ENCODE measurements around the gene WDR18. TPM values are rescaled to one million over a fixed set of nuclear protein-coding genes. Genes with fewer than 3 reads are reported as not detected.

The WDR18 gene
- total and polyA plus RNA-seq, 12 donors, result 5.4 to 140 (median 53.8) TPM

- no peak for DNase-seq
- intact Hi-C loops (cut with DNase I), result no loop called here
- no peak for TF ChIP-seq POLR2A (IDR thresholded peaks at IDR 0.05)
- TF ChIP-seq, protein P1, sequence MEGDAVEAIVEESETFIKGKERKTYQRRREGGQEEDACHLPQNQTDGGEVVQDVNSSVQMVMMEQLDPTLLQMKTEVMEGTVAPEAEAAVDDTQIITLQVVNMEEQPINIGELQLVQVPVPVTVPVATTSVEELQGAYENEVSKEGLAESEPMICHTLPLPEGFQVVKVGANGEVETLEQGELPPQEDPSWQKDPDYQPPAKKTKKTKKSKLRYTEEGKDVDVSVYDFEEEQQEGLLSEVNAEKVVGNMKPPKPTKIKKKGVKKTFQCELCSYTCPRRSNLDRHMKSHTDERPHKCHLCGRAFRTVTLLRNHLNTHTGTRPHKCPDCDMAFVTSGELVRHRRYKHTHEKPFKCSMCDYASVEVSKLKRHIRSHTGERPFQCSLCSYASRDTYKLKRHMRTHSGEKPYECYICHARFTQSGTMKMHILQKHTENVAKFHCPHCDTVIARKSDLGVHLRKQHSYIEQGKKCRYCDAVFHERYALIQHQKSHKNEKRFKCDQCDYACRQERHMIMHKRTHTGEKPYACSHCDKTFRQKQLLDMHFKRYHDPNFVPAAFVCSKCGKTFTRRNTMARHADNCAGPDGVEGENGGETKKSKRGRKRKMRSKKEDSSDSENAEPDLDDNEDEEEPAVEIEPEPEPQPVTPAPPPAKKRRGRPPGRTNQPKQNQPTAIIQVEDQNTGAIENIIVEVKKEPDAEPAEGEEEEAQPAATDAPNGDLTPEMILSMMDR (IDR thresholded peaks at IDR 0.05), result no peak
These were observed 32.0 kb upstream of the WDR18 start for GRCh38 chr19:952049-952679.

GRCh38 chr19:952680-953444 lies 31.3 kb upstream of the WDR18 start:
- Histone ChIP-seq H3K27me3 (no peaks in the 10 kb centered on the region), H3K27ac (no peak overlapping the region), H3K9me3 (replicated peaks in 1 of 3) (no peaks in the 10 kb centered on the region), H3K4me3 (no peak overlapping the region), H3K4me1 (replicated peaks in 1 of 2) (peaks cover 0 to 10% of the 10 kb centered on the region in 2 donors), H3K36me3 (replicated peaks in 1 of 2) (no peaks in the 10 kb centered on the region)
- intact Hi-C loops (cut with DNase I), result no loop called here
- WGBS, 4 donors, result 27 to 46% (median 31%) methylated on average over 10 to 21 of the region's 21 CpGs
- no peak for DNase-seq
- TF ChIP-seq POLR2A (IDR thresholded peaks at IDR 0.05), result no peak
- TF ChIP-seq, protein P1 (IDR thresholded peaks at IDR 0.05), result no peak

More at GRCh38 chr19:952049-952679, 32.0 kb upstream of the WDR18 start:
- Histone ChIP-seq H3K27me3 (no peaks in the 10 kb centered on the region), H3K36me3 (replicated peaks in 1 of 2) (no peaks in the 10 kb centered on the region), H3K4me1 (replicated peaks in 1 of 2) (peaks cover 0 to 10% of the 10 kb centered on the region in 2 donors), H3K9me3 (replicated peaks in 1 of 3) (no peaks in the 10 kb centered on the region), H3K4me3 (no peak overlapping the region), H3K27ac (no peak overlapping the region)
- 71 to 87% (median 77%) methylated on average over 13 to 14 of the region's 14 CpGs for WGBS, 4 donors

DNA sequence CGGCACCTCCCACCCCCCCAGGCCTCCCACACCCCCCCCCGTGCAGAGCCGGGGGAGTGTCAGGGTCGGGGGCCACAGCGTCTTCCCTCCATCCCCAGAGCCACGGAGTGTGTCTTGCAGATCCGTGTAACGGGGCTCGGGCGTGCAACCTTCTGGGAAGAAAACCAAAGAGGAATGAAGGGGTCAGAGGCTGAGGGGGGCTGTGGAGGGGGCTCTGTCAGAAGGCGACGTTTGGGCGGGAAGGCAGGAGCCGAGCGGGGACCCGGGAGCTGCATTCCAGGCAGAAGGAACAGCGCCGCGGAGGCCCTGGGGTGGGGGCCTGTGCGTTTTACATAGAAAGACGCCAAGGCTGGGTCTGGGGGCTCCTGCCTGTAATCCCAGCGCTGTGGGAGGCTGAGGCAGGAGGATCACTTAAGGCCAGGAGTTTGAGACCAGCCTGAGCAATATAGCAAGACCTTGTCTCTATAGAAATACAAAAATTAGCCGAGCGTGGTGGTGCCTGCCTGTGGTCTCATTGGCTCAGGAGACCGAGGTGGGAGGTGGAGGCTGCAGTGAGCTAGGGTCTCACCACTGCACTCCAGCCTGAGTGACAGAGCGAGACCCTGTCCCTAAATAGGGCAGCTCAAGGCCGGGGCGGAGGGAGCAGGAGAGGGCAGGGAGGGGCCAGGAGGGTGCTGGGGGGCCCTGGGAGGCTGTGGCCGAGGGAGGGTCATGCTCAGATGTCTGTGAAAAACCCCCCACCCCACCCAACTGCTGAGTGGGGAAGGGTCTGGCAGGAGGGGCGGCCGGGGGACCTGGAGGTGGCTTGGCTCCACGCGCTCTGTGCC lies 30.5 kb upstream of the WDR18 start:
- no peak for DNase-seq
- 57 to 67% (median 63%) methylated on average over 27 to 33 of the region's 33 CpGs for WGBS, 4 donors
- no peak overlapping the region for H3K4me3 ChIP-seq
- peaks cover 0 to 10% of the 10 kb centered on the region in 2 donors for H3K4me1 ChIP-seq (replicated peaks in 1 of 2)
- no peaks in the 10 kb centered on the region for H3K36me3 ChIP-seq (replicated peaks in 1 of 2)
- H3K9me3 ChIP-seq (replicated peaks in 1 of 3), result no peaks in the 10 kb centered on the region
- intact Hi-C loops (cut with DNase I), result no loop called here
- TF ChIP-seq, protein P1 (IDR thresholded peaks at IDR 0.05), result no peak
- no peak for TF ChIP-seq POLR2A (IDR thresholded peaks at IDR 0.05)
- H3K27ac ChIP-seq, result no peak overlapping the region
- no peaks in the 10 kb centered on the region for H3K27me3 ChIP-seq

- no peaks in the 10 kb centered on the region for H3K27me3 ChIP-seq
- intact Hi-C loops (cut with DNase I), result no loop called here
- H3K27ac ChIP-seq, result no peak overlapping the region
- no peak overlapping the region for H3K4me3 ChIP-seq
- H3K9me3 ChIP-seq (replicated peaks in 1 of 3), result no peaks in the 10 kb centered on the region
- 80 to 84% (median 83%) methylated on average over 12 to 14 of the region's 14 CpGs for WGBS, 4 donors
- H3K4me1 ChIP-seq (replicated peaks in 1 of 2), result peaks cover 0 to 10% of the 10 kb centered on the region in 2 donors
- no peak for DNase-seq
- TF ChIP-seq, protein P1 (IDR thresholded peaks at IDR 0.05), result no peak
- TF ChIP-seq POLR2A (IDR thresholded peaks at IDR 0.05), result no peak
- no peaks in the 10 kb centered on the region for H3K36me3 ChIP-seq (replicated peaks in 1 of 2)
These were observed 29.9 kb upstream of the WDR18 start for GRCh38 chr19:954272-954671.
